CD4-positive, alpha-beta T cell (primary cell): Measurements from ENCODE around the gene GNAO1. TPM values are rescaled to one million over a fixed set of nuclear protein-coding genes. Genes with fewer than 3 reads are reported as not detected.

Source experiments
- ATAC-seq: fragments of 200-7000 bp; cut with Tn5 transposase; one replicate; pipeline ENCODE4 v1.10.0; 2022; ENCODE audit warnings: mild to moderate bottlenecking; ENCODE audit not compliant: poor library complexity
- CTCF ChIA-PET: fragments of 350-600 bp; sonication (Branson Sonifier 250); formaldehyde crosslinking; loops from one replicate; lab custom pipeline; 2021; ENCODE audit warnings: antibody characterized with exemption, inconsistent platforms; lab: Charles Lee
- POLR2A ChIA-PET: fragments of 350-600 bp; sonication (Branson Sonifier 250); formaldehyde crosslinking; loops from one replicate; lab custom pipeline; 2021; ENCODE audit warnings: antibody characterized with exemption, inconsistent platforms; lab: Charles Lee
- DNase-seq, 14 experiments: peaks; one replicate each; pipeline ENCODE4 v3.0.0-alpha.2; 2013 to 2020; ENCODE audit warnings: mixed read lengths in 2 of 14
- H3K27ac ChIP-seq, 2 donors: one replicate each; pipeline versions ENCODE4 v1.5.1 to v1.7.0; 2013; ENCODE audit warnings: low read length in 2 of 2, low read depth in 1 of 2, mild to moderate bottlenecking in 1 of 2
- H3K27me3 ChIP-seq, 2 experiments: 1 replicate in 1 of 2; 2 replicates in 1 of 2; pipeline versions ENCODE4 v1.6.1 to v1.7.0; 2013; ENCODE audit warnings: low read length in 2 of 2, control low read depth in 1 of 2, mild to moderate bottlenecking in 1 of 2, moderate library complexity in 1 of 2; ENCODE audit not compliant: insufficient read depth in 2 of 2, control insufficient read depth in 1 of 2
- H3K36me3 ChIP-seq: one replicate; pipeline ENCODE4 v1.6.1; 2013; ENCODE audit warnings: low read length, control low read depth; ENCODE audit not compliant: insufficient read depth
- H3K4me1 ChIP-seq: one replicate; pipeline ENCODE4 v1.6.1; 2013; ENCODE audit warnings: low read length, control low read depth; ENCODE audit not compliant: insufficient read depth
- H3K4me3 ChIP-seq: one replicate; pipeline ENCODE4 v1.5.1; 2013; ENCODE audit warnings: mild to moderate bottlenecking, low read length, moderate library complexity
- H3K9me3 ChIP-seq, 2 experiments: 1 replicate in 1 of 2; 2 replicates in 1 of 2; pipeline versions ENCODE4 v1.6.1 to v1.7.0; 2013; ENCODE audit warnings: low read length in 2 of 2, mild to moderate bottlenecking in 2 of 2, control low read depth in 1 of 2, moderate library complexity in 1 of 2; ENCODE audit not compliant: control insufficient read depth in 1 of 2, insufficient read depth in 1 of 2
- H3K27ac Mint-ChIP-seq: one replicate; pipeline ENCODE4 v1.8.0; 2020; ENCODE audit warnings: mixed read lengths
- H3K27me3 Mint-ChIP-seq: one replicate; pipeline ENCODE4 v1.8.0; 2021; ENCODE audit warnings: mixed read lengths
- H3K36me3 Mint-ChIP-seq: one replicate; pipeline ENCODE4 v1.8.0; 2021; ENCODE audit warnings: low read depth, mixed read lengths
- H3K4me1 Mint-ChIP-seq: one replicate; pipeline ENCODE4 v1.8.0; 2021; ENCODE audit warnings: low read depth, mixed read lengths
- H3K4me3 Mint-ChIP-seq: one replicate; pipeline ENCODE4 v1.8.0; 2020; ENCODE audit warnings: mild to moderate bottlenecking, mixed read lengths
- H3K9me3 Mint-ChIP-seq: one replicate; pipeline ENCODE4 v1.8.0; 2020; ENCODE audit warnings: mixed read lengths
- intact Hi-C, 2 experiments: fragments of 100-400 bp; cut with DNase I in 1 of 2; cut with micrococcal nuclease in 1 of 2; formaldehyde crosslinking; loops; one replicate each; pipeline versions ENCODE4 v1.15.1 to v1.9.0; 2023 to 2025; cut with DNase I, micrococcal nuclease
- total RNA-seq, 174 experiments: library from RNA in 2 of 174; stranded (reverse) in 2 of 174; gene quantifications; one replicate each; pipeline ENCODE4 v1.2.3 and lab custom pipeline; 2021 to 2026
- TF ChIP-seq, protein P1 (sequence below): fragments of 200-600 bp; IDR thresholded peaks from one replicate; pipeline ENCODE4 v1.8.0; 2022; ENCODE audit warnings: antibody characterized with exemption, mild to moderate bottlenecking

Gene GNAO1
- total RNA-seq, 2 experiments from 2014 or later = 7.3 to 7.9 TPM

DNA sequence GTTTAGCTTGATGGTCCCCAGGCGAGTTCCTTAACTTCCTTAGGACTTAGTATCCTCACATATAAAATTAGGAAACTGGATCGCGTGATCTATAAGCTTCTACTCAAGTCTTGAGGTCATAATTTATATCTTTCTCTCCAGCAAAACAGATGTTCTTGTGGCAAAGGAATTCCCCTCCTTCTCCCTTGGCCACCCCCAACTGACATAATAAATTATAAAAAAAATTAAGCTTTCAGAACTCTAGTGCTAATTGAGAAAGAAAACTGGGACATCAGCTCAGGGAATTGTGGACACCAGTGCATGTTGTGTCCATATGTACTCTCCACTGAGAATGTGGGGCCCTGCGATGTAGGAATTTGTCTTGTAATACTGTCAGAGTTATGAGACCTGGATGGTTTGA lies 13.5 kb downstream of the GNAO1 start:
- Histone ChIP-seq H3K27ac (no peak overlapping the region), H3K36me3 (no peaks in the 10 kb centered on the region), H3K4me3 (no peak overlapping the region), H3K4me1 (peaks cover 34% of the 10 kb centered on the region), H3K9me3 (no peaks in the 10 kb centered on the region), H3K27me3 (no peaks in the 10 kb centered on the region)
- ChIA-PET POLR2A (no interaction called here), CTCF (no interaction called here)
- Mint-ChIP-seq H3K27me3 (no peaks in the 10 kb centered on the region), H3K4me3 (no peak overlapping the region), H3K4me1 (no peaks in the 10 kb centered on the region), H3K27ac (no peak overlapping the region), H3K36me3 (no peaks in the 10 kb centered on the region), H3K9me3 (no peaks in the 10 kb centered on the region)
- intact Hi-C loops = loop anchor here in 1 of 2 experiments (2.0 to 10.0 kb wide), 3 partner anchors 163 to 490 kb away; no protein-coding TSS in a partner anchor
- TF ChIP-seq, protein P1, sequence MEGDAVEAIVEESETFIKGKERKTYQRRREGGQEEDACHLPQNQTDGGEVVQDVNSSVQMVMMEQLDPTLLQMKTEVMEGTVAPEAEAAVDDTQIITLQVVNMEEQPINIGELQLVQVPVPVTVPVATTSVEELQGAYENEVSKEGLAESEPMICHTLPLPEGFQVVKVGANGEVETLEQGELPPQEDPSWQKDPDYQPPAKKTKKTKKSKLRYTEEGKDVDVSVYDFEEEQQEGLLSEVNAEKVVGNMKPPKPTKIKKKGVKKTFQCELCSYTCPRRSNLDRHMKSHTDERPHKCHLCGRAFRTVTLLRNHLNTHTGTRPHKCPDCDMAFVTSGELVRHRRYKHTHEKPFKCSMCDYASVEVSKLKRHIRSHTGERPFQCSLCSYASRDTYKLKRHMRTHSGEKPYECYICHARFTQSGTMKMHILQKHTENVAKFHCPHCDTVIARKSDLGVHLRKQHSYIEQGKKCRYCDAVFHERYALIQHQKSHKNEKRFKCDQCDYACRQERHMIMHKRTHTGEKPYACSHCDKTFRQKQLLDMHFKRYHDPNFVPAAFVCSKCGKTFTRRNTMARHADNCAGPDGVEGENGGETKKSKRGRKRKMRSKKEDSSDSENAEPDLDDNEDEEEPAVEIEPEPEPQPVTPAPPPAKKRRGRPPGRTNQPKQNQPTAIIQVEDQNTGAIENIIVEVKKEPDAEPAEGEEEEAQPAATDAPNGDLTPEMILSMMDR = no peak
- ATAC-seq (no peak), DNase-seq (no peak)

DNA sequence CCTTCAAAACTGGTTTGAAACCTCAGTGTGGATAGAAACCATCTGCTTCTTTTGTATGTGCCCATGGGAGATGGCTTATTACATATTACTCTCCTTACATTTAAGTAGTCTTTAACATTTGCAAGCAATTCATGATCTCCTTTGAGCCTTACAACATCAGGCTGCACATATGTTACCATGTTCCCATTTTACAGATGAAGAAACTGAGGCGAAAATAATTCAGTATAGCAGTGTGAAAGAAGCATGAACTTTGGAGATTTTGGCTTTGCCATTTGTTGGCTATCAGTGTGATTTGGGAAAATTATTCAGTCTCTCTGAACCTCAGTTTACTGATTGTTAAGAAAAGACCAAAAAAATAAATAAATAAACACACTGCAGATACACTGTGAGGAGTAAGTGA lies 15.7 kb downstream of the GNAO1 start:
- ATAC-seq (no peak), DNase-seq (no peak)
- Mint-ChIP-seq H3K27me3 (no peaks in the 10 kb centered on the region), H3K36me3 (no peaks in the 10 kb centered on the region), H3K9me3 (no peaks in the 10 kb centered on the region), H3K4me1 (no peaks in the 10 kb centered on the region), H3K27ac (no peak overlapping the region), H3K4me3 (no peak overlapping the region)
- CTCF ChIA-PET = no interaction called here
- TF ChIP-seq, protein P1 = no peak
- POLR2A ChIA-PET = no interaction called here
- no peaks in the 10 kb centered on the region for H3K9me3 ChIP-seq
- no peaks in the 10 kb centered on the region for H3K36me3 ChIP-seq
- intact Hi-C loops = loop anchor here in 1 of 2 experiments (10.0 kb wide), 1 partner anchor 492 kb away; no protein-coding TSS in a partner anchor
- no peak overlapping the region for H3K27ac ChIP-seq
- H3K4me1 ChIP-seq = peaks cover 15% of the 10 kb centered on the region
- H3K4me3 ChIP-seq = no peak overlapping the region
- H3K27me3 ChIP-seq = no peaks in the 10 kb centered on the region

DNA sequence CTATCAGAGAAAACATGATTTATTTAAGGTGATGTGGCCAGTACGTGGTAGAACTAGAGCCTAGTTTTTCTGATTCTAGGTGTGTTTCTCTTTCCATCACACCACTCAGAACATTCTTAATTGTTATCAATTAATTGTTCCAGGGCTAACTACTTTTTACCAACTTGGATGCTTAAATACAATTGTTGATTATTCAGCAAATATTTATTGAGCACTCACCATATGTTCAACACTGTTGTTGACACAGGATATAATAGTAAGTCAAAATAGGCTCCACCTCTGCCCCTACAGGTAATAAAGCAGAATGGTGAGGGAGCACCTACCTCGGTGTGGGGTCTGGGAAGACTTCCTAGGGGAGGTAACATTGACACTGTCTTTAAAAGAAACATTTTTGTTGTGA lies 16.1 kb downstream of the GNAO1 start:
- CTCF ChIA-PET = no interaction called here

More for the DNA sequence above, 16.1 kb downstream of the GNAO1 start:
- no peak for ATAC-seq
- H3K27me3 Mint-ChIP-seq = no peaks in the 10 kb centered on the region
- TF ChIP-seq, protein P1 = no peak
- no peak for DNase-seq
- H3K4me1 Mint-ChIP-seq = no peaks in the 10 kb centered on the region
- intact Hi-C loops = loop anchor here in 1 of 2 experiments (10.0 kb wide), 1 partner anchor 493 kb away; no protein-coding TSS in a partner anchor
- Histone ChIP-seq H3K36me3 (no peaks in the 10 kb centered on the region), H3K27me3 (no peaks in the 10 kb centered on the region), H3K4me1 (peaks cover 11% of the 10 kb centered on the region), H3K4me3 (no peak overlapping the region), H3K9me3 (no peaks in the 10 kb centered on the region), H3K27ac (no peak overlapping the region)
- H3K27ac Mint-ChIP-seq = no peak overlapping the region
- H3K4me3 Mint-ChIP-seq = no peak overlapping the region
- H3K36me3 Mint-ChIP-seq = no peaks in the 10 kb centered on the region
- POLR2A ChIA-PET = no interaction called here
- H3K9me3 Mint-ChIP-seq = no peaks in the 10 kb centered on the region
